Suprapubic skin (tissue), 4 donors: Measurements from ENCODE around the gene CNOT3. TPM values are rescaled to one million over a fixed set of nuclear protein-coding genes. Genes with fewer than 3 reads are reported as not detected.
A peak's percentile ranks its signal among the peaks of the same experiment; 100 is the strongest.

Experiments
- DNase-seq, 2 donors: peaks; one replicate each; pipeline ENCODE4 v3.0.0-alpha.2; 2019; ENCODE audit warnings: low spot score in 2 of 2
- H3K27ac ChIP-seq: fragments of 200-600 bp; sonication (generic); one replicate; pipeline ENCODE4 v1.5.1; 2019
- H3K27me3 ChIP-seq: fragments of 200-600 bp; sonication (generic); one replicate; pipeline ENCODE4 v1.5.1; 2019
- H3K36me3 ChIP-seq: fragments of 200-600 bp; sonication (generic); one replicate; pipeline ENCODE4 v1.5.1; 2019
- H3K4me1 ChIP-seq: fragments of 200-600 bp; sonication (generic); one replicate; pipeline ENCODE4 v1.5.1; 2019
- H3K4me3 ChIP-seq: fragments of 200-600 bp; sonication (generic); one replicate; pipeline ENCODE4 v1.5.1; 2019; ENCODE audit warnings: mild to moderate bottlenecking
- H3K9me3 ChIP-seq: fragments of 200-600 bp; sonication (generic); one replicate; pipeline ENCODE4 v1.5.1; 2019
- EP300 ChIP-seq: sonication (generic); formaldehyde crosslinking; IDR thresholded peaks from one replicate; pipeline ENCODE4 v1.6.1; 2017; ENCODE audit warnings: antibody characterized with exemption
- POLR2A ChIP-seq, 2 donors: fragments of 450-650 bp; IDR thresholded peaks; one replicate each; pipeline ENCODE4 v1.6.1; 2017; ENCODE audit warnings: antibody characterized with exemption in 2 of 2, mild to moderate bottlenecking in 2 of 2, moderate library complexity in 2 of 2
- POLR2AphosphoS5 ChIP-seq, 3 donors: sonication (generic); formaldehyde crosslinking; IDR thresholded peaks; one replicate each; pipeline ENCODE4 v1.6.1; 2017; ENCODE audit warnings: antibody characterized with exemption in 3 of 3
- whole genome bisulfite sequencing: methylation state at CpG from one replicate; pipeline ENCODE4 v1.1.5; 2018; 5-methylcytosine and 5-hydroxymethylcytosine counted together
- total RNA-seq, 4 donors: library from RNA; depleted of rRNA; stranded (reverse); fragments of >200 nt; gene quantifications; one replicate each; pipeline ENCODE4 v1.1.0, GENCODE V29; 2016
- TF ChIP-seq, protein P1 (sequence below), 2 donors: fragments of 200-600 bp in 1 of 2; fragments of 450-650 bp in 1 of 2; sonication (generic) in 1 of 2; IDR thresholded peaks; one replicate each; pipeline ENCODE4 v1.5.1; 2016 to 2019; ENCODE audit warnings: antibody characterized with exemption in 2 of 2, mild to moderate bottlenecking in 1 of 2, moderate library complexity in 1 of 2

Gene CNOT3
- total RNA-seq, 4 donors from 2014 or later: 27.3 to 40.7 (median 35.2) TPM

DNA sequence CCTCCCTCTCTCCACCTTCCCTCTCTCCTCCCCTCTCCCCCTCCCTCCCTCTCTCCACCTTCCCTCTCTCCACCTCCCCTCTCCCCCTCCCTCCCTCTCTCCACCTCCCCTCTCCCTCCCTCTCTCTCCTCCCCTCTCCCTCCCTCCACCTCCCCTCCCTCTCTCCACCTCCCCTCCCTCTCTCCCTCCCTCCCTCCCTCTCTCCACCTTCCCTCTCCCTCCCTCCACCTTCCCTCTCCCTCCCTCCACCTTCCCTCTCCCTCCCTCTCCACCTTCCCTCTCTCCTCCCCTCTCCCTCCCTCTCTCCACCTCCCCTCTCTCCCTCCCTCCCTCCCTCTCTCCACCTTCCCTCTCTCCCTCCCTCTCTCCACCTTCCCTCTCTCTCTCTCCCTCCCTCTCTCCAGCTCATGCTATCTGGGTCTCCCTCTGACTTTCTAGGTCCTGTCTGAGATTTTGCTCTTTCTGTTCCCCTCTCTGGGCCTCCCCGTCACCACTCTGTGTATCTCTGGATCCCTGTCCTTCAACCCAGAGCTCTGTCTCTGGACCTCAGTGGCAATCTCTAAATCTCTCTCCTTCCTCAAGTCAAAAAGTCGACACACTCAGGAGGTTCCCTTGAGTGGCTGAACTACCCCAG, 3.5 kb upstream of the CNOT3 start:
- no peaks in the 10 kb centered on the region for H3K27me3 ChIP-seq
- no peak for DNase-seq
- no peak overlapping the region for H3K27ac ChIP-seq
- peaks cover 29% of the 10 kb centered on the region for H3K36me3 ChIP-seq
- H3K9me3 ChIP-seq: no peaks in the 10 kb centered on the region
- TF ChIP-seq, protein P1, sequence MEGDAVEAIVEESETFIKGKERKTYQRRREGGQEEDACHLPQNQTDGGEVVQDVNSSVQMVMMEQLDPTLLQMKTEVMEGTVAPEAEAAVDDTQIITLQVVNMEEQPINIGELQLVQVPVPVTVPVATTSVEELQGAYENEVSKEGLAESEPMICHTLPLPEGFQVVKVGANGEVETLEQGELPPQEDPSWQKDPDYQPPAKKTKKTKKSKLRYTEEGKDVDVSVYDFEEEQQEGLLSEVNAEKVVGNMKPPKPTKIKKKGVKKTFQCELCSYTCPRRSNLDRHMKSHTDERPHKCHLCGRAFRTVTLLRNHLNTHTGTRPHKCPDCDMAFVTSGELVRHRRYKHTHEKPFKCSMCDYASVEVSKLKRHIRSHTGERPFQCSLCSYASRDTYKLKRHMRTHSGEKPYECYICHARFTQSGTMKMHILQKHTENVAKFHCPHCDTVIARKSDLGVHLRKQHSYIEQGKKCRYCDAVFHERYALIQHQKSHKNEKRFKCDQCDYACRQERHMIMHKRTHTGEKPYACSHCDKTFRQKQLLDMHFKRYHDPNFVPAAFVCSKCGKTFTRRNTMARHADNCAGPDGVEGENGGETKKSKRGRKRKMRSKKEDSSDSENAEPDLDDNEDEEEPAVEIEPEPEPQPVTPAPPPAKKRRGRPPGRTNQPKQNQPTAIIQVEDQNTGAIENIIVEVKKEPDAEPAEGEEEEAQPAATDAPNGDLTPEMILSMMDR (IDR thresholded peaks at IDR 0.05): no peak
- no peak for TF ChIP-seq EP300
- no peak for TF ChIP-seq POLR2A (IDR thresholded peaks at IDR 0.05)
- TF ChIP-seq POLR2AphosphoS5 (IDR thresholded peaks at IDR 0.05): no peak
- no peak overlapping the region for H3K4me3 ChIP-seq
- 43% methylated on average over 2 of the region's 2 CpGs for WGBS
- H3K4me1 ChIP-seq: peaks cover 30% of the 10 kb centered on the region

DNA sequence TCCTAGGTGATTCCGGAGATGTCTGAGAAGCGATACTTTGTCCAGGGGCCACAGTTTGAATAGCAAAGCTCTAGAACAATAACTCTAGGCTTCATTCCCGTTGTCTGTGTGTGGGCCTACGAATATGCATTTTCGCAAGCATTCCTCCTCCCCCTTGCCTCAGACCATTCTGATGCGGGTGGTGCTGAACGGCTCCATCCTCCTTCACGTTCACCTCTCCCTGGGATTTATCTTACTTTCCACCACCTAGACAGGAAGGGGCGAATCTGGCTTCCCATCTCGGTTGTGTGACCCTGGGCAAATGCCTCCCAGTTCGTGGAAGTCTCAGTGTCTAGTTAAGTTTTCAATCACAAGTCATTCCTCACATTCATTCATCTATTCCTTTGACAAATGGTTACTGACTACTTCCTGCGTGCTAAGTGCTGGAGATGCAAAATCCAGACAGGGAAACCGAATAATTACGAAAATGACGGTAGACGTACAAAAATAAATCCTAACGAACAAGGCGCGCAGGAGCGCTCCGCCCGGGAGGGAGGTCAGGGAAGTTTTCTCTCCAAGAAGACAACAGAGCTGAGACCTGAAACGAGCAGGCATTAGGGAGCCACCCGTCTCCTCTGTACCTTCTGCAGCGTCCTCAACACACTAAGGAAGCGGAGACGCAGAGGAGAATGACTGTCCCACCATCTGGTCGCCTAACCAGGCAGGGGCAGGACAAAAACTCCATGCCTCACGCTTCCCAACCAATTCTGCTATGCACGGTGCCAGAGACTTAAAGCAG, 1.3 kb upstream of the CNOT3 start:
- Histone ChIP-seq H3K36me3 (peaks cover 17% of the 10 kb centered on the region), H3K4me3 (peak overlapping the region; percentile 53), H3K9me3 (no peaks in the 10 kb centered on the region), H3K27ac (peak overlapping the region; percentile 58), H3K27me3 (no peaks in the 10 kb centered on the region), H3K4me1 (peaks cover 51% of the 10 kb centered on the region)
- TF ChIP-seq POLR2AphosphoS5 (IDR thresholded peaks at IDR 0.05) (no peak), EP300 (no peak)
- 3% methylated on average over 30 of the region's 30 CpGs for WGBS
- DNase-seq: peak in 1 of 2 donors; percentile 67

DNA sequence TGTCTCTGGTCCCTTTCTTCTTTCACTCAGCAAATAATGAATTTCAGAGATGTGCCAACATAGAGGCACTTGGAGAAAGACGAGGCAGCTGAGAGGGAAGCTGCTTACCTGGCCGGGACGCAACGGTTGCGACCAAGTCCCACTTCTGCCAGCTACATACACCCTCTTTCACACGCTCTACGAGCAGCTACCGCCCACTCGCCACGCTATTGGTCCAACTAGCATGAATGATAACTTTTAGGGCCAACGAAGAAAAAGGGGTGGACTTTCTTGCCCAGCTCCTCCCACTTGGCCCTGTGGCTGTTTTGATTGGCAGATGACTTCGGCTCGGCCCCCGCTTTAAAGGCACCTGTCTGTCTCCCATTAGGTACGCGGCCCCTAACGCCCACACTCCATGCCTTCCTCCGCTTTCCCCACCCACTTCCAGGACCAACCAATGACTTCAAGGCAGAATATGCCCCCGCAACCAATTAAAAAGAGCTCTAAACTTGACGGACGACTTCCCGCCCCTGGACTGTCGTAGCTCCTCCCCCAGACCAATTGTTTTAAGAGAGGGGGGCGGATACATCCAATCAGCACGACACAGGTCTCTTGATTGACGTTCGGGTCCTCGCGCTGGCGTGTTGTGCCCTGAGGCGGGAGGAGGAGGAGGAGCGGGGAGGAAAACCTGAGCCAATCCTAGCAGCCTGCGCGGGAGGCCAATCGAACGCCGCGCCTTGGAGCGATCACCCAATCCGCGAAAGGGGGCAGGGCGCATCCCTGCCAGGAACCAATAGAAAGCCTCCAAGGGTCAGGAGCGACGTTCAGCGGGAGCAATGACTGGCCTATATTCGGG, 481 bp upstream of the CNOT3 start:
- peaks cover 12% of the 10 kb centered on the region for H3K36me3 ChIP-seq
- under 1% methylated on average over 45 of the region's 46 CpGs for WGBS
- H3K9me3 ChIP-seq: no peaks in the 10 kb centered on the region
- peak overlapping the region; percentile 98 for H3K27ac ChIP-seq
- peak; percentile 100 for DNase-seq
- H3K4me3 ChIP-seq: peak overlapping the region; percentile 100
- TF ChIP-seq POLR2A (IDR thresholded peaks at IDR 0.05): no peak
- TF ChIP-seq POLR2AphosphoS5 (IDR thresholded peaks at IDR 0.05): peak in 1 of 3 donors; percentile 56
- TF ChIP-seq EP300: no peak
- H3K4me1 ChIP-seq: peaks cover 51% of the 10 kb centered on the region
- no peaks in the 10 kb centered on the region for H3K27me3 ChIP-seq

DNA sequence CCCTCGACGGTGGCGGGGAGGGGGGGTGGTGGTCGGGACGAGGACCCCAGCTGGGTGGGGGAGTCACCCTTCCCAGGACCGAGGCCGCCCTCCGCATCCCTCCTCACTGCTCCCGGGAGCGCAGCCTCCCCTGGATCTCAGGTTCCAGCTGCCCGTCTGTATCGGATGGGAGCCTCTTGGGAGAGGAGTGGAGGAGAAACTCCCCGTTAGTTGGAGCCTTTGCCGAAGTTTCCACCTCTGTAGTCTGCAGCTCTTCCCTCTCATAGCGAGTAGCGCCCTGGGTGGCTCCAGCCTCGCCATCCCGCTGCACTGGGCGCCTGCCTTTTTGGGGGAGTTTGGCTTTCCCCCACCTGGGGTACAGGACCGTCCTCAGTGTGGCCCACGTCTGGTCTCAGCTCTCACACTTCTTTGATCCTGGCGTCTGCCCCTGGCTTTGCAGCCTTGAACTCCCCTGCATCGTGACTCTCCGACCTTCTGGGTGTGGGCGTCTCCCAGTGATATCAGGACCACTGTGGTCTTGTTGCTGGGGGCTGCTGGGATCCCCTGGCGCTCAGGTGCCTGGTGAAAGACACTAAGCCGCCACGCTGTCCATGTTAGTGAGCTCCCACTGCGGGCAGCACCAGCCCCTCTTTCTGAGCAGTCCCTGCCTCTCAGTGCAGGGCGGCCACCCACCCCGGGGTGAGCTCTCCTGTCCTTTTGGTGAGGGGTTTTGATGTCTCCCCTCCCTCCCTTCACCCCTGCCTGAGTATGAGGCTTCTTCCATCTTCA, 1.1 kb downstream of the CNOT3 start:
- Histone ChIP-seq H3K27me3 (no peaks in the 10 kb centered on the region), H3K4me1 (peaks cover 51% of the 10 kb centered on the region), H3K36me3 (peaks cover 27% of the 10 kb centered on the region), H3K4me3 (peak overlapping the region; percentile 100), H3K27ac (peak overlapping the region; percentile 98), H3K9me3 (no peaks in the 10 kb centered on the region)
- TF ChIP-seq, protein P1 (IDR thresholded peaks at IDR 0.05): no peak
- TF ChIP-seq POLR2AphosphoS5 (IDR thresholded peaks at IDR 0.05) (no peak), POLR2A (IDR thresholded peaks at IDR 0.05) (no peak), EP300 (no peak)
- WGBS: 27% methylated on average over 15 of the region's 31 CpGs
- DNase-seq: no peak

DNA sequence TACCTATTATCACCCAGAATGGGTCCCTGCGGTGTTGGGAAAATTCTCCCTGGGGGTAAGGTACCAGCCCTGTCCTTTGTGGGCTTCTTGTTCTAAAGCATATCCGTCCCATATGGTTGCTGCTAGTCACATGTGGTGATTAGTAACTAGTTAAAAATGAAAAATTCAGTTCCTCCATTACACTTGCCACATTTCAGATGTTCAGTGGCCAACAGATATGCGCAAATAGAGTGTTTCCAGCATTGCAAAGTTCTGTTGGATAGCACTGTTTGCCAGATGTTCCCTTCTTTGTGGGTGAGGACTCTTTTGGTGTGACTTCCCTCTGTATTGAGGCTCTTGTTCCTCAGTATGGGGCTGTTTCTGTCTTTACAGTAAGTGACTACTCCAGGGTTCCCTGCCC, 3.8 kb downstream of the CNOT3 start:
- no peak for DNase-seq
- 61% methylated on average over 3 of the region's 3 CpGs for WGBS
- TF ChIP-seq POLR2AphosphoS5 (IDR thresholded peaks at IDR 0.05): no peak
- no peak for TF ChIP-seq EP300
- no peak for TF ChIP-seq POLR2A (IDR thresholded peaks at IDR 0.05)
- H3K27me3 ChIP-seq: no peaks in the 10 kb centered on the region
- H3K27ac ChIP-seq: no peak overlapping the region
- peaks cover 36% of the 10 kb centered on the region for H3K4me1 ChIP-seq
- H3K36me3 ChIP-seq: peaks cover 54% of the 10 kb centered on the region
- no peak overlapping the region for H3K4me3 ChIP-seq
- H3K9me3 ChIP-seq: no peaks in the 10 kb centered on the region

DNA sequence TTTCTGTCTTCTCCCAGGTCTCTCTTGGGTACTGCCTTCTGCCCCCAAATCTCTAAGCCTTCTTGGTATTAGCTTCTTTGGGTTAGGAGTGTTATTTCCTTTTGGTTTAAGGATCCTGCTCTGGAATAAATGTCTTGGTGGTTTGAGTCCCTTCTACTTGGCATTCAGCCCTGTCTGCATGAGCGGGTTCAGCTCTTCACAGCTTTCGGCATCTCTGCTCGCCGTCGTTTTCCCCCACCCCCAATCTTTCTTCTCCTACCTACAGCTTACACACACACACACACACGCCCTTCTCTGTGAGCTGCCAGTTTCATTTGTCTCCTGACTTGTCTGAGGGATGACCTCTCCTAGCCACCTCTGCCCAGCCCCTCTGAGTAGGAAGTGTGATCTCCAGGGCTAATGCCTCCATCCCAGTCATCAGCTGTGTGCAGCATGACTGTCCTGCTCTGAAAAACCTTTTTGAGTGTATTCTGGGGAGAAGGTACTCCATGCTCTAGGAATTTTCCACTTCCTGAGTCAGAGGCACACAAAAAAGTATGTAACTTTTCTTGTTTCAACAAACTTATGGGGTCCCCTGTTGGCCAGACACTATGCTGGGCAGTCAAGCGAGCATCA, 4.7 kb downstream of the CNOT3 start:
- TF ChIP-seq, protein P1 (IDR thresholded peaks at IDR 0.05): no peak
- no peak for TF ChIP-seq POLR2A (IDR thresholded peaks at IDR 0.05)
- no peak for TF ChIP-seq POLR2AphosphoS5 (IDR thresholded peaks at IDR 0.05)
- TF ChIP-seq EP300: no peak
- DNase-seq: no peak
- peaks cover 31% of the 10 kb centered on the region for H3K4me1 ChIP-seq
- peaks cover 63% of the 10 kb centered on the region for H3K36me3 ChIP-seq
- H3K9me3 ChIP-seq: no peaks in the 10 kb centered on the region
- H3K27ac ChIP-seq: no peak overlapping the region
- no peak overlapping the region for H3K4me3 ChIP-seq
- H3K27me3 ChIP-seq: no peaks in the 10 kb centered on the region
- 84% methylated on average over 7 of the region's 7 CpGs for WGBS
